HG03558 (cell line): ENCODE results near the gene NPHP4.
"Not testable (repeated sequence)": the region's sequence is repeated elsewhere in the genome, so short reads cannot be mapped to it uniquely, and the experiment has no call there.

Experiments
- ATAC-seq: cut with Tn5 transposase; IDR thresholded peaks from one replicate; pipeline ENCODE4 v1.9.1; 2021; ENCODE audit warnings: moderate number of reproducible peaks; ENCODE audit not compliant: unreplicated experiment; ENCODE audit errors: extremely low read depth

NPHP4 gene

GRCh38 chr1:6025269-6026094 is 33.3 kb upstream of the NPHP4 start:
- no peak for ATAC-seq

DNA sequence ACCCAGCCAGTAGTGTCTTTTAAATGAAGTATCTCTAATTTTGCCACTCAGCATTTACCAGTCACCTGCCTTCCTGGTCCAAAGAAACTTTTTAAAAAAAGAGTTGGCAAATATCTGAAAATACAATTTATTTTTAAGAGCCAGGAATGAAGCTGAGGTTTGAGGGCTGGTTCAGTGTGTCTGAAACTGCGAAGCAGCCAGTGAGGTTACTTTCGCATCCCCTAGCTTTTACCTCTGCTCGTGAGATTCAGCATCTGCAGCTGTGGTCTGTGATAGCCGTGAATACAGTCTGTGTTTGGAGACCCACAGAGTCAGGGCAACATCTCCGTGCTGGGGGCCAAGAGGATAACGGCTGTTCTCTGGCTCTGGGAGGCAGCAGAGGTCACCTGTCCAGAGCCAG is 32.2 kb upstream of the NPHP4 start:
- ATAC-seq = no peak

DNA sequence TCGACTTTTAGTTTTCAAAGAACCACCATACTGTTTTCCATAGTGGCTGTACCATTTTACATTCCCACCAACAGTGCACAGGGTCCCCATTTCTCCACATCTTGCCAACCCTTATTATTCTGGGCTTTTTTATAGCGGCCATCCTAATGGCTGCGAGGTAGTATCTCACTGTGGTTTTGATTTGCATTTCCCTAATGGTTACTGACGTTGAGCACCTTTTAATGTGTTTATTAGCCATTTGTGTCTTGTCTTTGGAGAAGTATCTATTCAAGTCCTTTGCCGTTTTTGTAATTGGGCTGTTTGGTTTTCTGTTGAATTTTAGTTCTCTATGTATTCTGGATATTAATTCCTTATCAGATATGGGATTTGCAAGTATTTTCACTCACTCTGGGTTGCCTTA is 31.1 kb upstream of the NPHP4 start:
- no peak for ATAC-seq

DNA sequence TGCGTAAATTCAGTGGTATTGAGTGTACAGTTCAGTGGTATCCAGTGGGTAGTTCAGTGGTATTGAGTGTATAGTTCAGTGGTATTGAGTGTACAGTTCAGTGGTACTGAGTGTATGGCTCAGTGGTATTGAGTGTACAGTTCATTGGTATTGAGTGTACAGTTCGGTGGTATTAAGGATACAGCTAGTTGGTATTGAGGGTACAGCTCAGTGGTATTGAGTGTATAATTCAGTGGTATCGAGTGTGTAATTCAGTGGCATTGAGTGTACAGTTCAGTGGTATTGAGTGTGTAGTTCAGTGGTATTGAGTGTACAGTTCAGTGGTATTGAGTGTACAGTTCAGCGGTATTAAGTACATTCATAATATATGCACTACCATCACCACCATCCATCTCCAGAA is 30.0 kb upstream of the NPHP4 start:
- no peak for ATAC-seq

- ATAC-seq = no peak
These were observed 27.1 kb upstream of the NPHP4 start for GRCh38 chr1:6019166-6019845.

- not testable (repeated sequence) for ATAC-seq
These were observed 25.4 kb upstream of the NPHP4 start for GRCh38 chr1:6017654-6018053.

DNA sequence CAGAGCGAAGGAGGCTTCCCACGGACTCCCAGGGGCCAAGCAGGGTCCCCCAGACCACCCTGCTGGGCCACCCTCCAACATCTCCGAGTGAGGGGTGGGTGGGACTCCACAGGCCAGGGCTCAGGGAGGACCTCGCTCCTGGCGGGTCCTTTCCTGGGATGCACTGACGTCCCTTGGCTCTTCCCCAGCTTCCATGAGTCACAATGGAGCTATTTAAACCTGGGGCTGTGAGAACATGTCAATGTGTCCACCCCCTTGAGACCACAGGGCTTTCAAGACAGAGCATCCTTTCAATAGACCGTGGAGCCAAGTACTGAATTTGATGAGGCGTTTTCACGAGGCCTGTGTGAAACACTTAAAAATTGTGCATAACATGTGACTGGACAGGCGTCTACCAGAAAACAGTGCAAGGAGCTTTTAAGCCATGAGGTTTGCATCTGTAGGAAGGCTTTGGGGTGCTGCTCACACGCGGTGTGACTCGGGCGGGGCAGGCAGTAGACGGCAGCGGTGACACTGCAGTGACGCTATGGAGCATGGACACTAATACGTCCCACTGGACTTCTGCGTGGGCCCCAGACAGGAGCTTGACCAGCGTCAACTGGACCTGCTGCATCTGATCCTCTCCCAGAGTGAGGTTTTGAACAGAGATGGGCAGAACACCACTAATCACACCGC is 24.1 kb upstream of the NPHP4 start:
- ATAC-seq = no peak

DNA sequence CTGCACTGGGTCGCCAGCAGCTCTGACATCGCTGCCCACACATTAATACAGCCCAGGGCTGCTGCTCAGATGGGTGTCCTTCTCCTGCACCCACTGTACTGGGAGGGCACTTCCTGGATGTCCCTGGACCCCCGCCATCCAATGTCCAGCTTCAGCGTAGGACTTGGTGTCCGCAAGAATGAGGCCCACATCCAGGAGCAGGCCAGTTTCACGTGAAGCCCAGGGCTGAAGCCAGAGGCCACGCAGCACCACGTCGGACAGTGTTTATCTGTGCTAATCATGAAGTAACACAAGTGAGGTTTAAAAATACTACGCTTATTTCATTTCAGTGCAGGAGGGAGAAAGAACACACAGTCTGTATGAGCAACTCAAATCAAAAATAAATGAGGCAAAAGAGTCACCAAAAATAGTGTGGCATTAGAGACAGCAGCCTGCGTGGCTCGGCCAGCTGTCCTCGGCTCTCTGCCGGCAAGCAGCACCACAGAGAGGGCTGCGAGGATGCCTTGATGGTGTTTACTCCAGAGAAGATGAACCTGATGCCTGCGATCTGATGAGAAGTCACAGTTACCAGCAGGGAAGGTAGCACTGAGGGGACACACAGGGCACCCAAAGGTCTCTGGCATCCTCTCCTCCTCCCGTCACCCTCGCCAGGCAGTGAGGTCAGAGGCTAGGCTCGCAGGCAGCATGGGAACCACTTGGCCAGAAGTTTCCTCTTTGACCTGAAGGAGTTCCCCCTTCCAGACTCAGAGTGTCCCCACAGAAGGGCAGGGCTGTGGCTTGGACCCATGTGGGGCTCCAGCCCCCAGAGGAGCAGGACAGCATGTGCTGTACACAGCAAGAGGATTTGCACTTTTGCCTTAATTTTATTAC is 22.1 kb upstream of the NPHP4 start:
- ATAC-seq = no peak

DNA sequence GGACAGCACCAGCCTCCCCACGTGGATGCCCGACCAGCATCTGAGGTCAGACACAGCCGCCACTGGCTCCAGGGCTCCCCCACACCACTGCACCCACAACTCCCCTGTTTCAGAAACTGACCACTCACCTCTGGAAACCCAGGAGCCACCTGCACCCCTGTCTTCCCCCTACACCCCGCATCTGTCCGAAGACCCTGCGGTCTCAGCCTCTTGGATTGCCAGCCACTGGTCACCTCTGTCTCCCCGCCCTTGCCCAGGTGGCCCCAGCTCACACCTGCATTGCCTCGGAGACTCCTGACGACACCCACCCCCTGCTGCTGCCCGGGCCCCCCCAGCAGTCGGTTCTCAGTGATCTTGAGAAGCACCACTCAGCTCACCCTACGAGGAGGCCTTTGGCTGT is 21.3 kb upstream of the NPHP4 start:
- ATAC-seq = no peak

- ATAC-seq = no peak
These were observed 20.5 kb upstream of the NPHP4 start for GRCh38 chr1:6012529-6013318.

DNA sequence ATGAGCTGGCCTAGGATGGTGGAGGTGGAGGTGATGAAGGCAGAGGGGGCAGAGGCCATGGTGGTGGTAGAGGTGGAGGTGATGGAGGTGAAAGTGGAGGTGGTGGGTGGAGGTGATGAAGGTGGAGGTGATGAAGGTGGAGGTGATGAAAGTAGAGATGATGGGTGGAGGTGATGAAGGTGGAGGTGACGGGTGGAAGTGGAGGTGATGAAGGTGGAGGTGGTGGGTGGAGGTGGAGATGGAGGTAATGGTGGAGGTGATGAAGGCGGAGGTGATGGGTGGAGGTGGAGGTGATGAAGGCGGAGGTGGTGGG is 19.7 kb upstream of the NPHP4 start:
- no peak for ATAC-seq

DNA sequence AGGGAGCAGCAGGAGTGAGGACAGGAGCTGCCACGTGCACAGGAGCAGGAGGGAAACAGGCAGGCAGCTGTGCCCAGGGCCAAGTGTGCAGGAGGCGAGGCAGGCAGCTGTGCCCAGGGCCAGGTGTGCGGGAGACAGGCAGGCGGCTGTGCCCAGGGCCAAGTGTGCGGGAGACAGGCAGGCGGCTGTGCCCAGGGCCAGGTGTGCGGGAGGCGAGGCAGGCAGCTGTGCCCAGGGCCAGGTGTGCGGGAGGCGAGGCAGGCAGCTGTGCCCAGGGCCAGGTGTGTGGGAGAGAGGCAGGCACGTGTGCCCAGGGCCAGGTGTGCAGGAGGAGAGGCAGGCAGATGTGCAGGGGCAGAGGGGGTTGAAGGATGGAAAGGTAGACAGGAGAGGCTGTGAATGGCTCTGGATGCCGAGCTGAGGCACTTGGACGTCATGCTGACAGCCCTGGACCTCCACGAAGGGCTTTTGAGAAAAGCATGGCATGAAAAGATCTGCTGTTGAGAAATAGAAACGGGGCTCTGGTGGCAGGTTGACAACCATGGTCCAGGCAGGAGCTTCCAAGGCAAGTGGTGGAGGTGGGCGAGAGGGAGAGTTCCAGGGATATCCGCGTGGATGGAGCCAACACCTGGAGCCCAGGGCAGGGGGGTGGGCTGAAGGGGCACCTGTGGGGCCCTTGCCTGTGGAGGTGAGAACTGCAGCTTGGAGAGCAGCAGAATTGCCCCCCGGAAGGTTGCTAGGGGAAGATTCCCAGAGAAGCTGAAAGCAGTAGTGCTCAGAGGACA is 19.1 kb upstream of the NPHP4 start:
- ATAC-seq = no peak

DNA sequence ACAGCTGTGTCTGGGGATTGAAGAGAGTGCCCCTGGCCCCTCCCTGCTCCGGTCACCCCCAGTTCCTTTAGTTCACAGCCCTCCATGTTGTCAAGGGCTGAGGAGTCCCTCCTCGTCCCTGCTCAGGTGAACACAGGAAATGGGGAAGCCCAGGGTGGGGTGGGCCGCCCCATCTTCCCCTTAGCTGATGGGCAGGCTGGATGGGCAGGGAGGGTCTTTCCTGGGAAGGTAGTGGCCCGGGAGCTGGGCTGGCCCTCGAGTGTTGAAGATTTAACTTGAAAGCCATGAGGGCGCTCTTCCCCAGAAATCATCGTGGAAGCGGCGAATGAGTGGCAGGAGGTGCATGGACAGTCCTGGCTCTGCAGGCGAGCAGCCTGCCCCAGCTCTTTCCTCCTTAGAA is 18.3 kb upstream of the NPHP4 start:
- ATAC-seq = no peak

- ATAC-seq = no peak
These were observed 17.2 kb upstream of the NPHP4 start for GRCh38 chr1:6009120-6010040.

DNA sequence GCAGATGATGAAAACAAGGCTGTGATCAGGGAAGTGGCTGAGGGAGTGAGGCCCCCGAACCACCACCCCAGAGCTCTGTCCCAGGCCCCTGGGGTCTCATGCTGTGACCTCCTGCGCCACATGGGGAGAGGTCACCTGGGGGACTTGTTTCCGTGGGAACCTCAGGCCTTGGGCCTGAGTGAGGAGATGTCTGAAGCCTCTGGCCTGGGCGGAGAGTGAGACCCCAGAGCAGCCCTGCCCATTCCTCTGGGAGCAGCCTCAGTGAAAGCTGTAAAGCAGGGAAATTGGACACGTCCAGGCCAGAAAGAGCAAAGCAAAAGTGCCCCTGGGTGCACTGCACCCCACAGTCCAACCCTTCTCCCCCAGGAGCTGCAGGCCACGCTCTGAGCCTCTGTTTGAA is 16.5 kb upstream of the NPHP4 start:
- no peak for ATAC-seq

DNA sequence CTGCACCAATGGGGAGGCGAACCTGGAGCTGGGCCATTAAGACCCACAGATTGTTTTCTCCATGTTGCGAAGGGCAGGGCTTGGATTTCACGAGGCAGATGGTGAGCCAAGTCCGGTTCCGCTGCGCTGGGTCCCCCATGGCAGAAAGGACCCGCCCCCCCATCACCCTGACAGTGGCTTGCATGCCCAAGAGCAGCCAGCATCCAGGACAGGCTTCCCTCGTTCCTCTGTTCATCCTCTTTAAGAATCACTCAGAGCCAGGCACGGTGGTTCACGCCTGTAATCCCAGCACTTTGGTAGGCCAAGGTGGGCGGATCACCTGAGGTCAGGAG is 15.8 kb upstream of the NPHP4 start:
- no peak for ATAC-seq

DNA sequence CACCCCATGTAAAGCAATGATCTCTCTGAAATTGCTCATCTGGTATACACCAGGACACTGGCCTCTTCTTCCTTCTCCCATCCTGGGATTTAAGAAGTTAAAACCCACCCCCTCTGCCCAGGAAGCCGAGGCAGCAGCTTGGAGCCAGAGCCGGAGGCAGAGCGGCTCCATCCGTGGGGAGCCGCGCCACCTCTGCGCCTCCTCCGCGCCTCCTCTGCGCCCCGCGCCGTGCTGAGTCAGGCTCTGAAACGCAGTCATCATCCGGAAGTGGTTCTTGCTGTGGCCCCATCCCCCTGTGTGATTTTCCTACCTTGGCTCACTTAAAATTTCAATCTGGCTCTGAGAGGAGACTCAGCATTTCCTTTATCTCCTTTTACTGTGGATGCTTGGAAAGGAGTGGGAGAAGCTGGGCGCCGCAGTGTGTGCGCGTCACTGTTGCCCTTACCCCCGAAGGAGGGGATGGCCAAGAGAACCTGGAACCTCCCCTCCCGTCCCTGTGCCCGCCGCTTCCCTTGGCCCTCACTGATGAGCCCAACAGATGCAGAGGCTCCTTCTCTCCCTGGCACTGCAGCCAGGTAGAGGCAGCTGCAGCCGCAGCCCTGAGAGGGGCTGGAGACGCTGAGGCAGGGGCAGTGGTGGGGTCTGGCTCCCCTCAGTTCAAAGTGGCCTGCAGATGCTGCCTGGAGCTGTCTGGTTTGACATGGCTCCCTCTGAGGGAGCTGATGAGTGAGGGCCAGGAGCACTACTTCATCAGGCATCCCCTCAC is 15.3 kb upstream of the NPHP4 start:
- no peak for ATAC-seq
